Tibial nerve (tissue), 4 donors: ENCODE measurements around the gene ANKRD17. TPM values are rescaled to one million over a fixed set of nuclear protein-coding genes. Genes with fewer than 3 reads are reported as not detected.

Experiments
- DNase-seq, 2 donors: peaks; one replicate each; pipeline ENCODE4 v3.0.0-alpha.2; 2019; ENCODE audit warnings: low spot score in 2 of 2
- H3K27ac ChIP-seq, 4 donors: fragments of 200-600 bp; sonication (generic) in 3 of 4; one replicate each; pipeline ENCODE4 v1.5.1; 2017 to 2019; ENCODE audit warnings: mild to moderate bottlenecking in 1 of 4
- H3K27me3 ChIP-seq, 2 donors: fragments of 200-600 bp; sonication (generic) in 1 of 2; one replicate each; pipeline versions ENCODE4 v1.5.1 to v1.6.0; 2017 to 2019
- H3K36me3 ChIP-seq, 3 donors: fragments of 200-600 bp; sonication (generic); one replicate each; pipeline ENCODE4 v1.5.1; 2018 to 2019
- H3K4me1 ChIP-seq, 4 donors: fragments of 200-600 bp; sonication (generic) in 3 of 4; one replicate each; pipeline ENCODE4 v1.5.1; 2017 to 2019
- H3K4me3 ChIP-seq, 4 donors: fragments of 200-600 bp; sonication (generic) in 3 of 4; one replicate each; pipeline ENCODE4 v1.5.1; 2017 to 2019; ENCODE audit warnings: mild to moderate bottlenecking in 1 of 4, moderate library complexity in 1 of 4
- H3K9me3 ChIP-seq, 4 donors: fragments of 200-600 bp; sonication (generic) in 3 of 4; one replicate each; pipeline ENCODE4 v1.5.1; 2017 to 2019
- CTCF ChIP-seq, 5 experiments: fragments of 200-600 bp in 3 of 5; fragments of 450-650 bp in 2 of 5; sonication (generic) in 3 of 5; IDR thresholded peaks; one replicate each; pipeline ENCODE4 v1.5.1; 2016 to 2019; ENCODE audit warnings: antibody characterized with exemption in 5 of 5, mild to moderate bottlenecking in 3 of 5, moderate library complexity in 2 of 5
- EP300 ChIP-seq, 2 donors: sonication (generic); formaldehyde crosslinking; IDR thresholded peaks; one replicate each; pipeline ENCODE4 v1.6.1; 2017; ENCODE audit warnings: antibody characterized with exemption in 2 of 2, mild to moderate bottlenecking in 1 of 2
- POLR2A ChIP-seq, 2 donors: fragments of 450-650 bp; IDR thresholded peaks; one replicate each; pipeline ENCODE4 v1.6.1; 2017; ENCODE audit warnings: antibody characterized with exemption in 2 of 2, mild to moderate bottlenecking in 2 of 2, moderate library complexity in 2 of 2
- WGBS, 2 donors: methylation state at CpG; one replicate each; pipeline ENCODE4 v1.1.5; 2018; 5-methylcytosine and 5-hydroxymethylcytosine counted together
- total RNA-seq, 4 donors: library from RNA; depleted of rRNA; stranded (reverse); fragments of >200 nt; gene quantifications; one replicate each; pipeline ENCODE4 v1.1.0, GENCODE V29; 2016

Gene ANKRD17
- total RNA-seq, 4 donors from 2014 or later = 46.5 to 61.8 (median 55.0) TPM

- Histone ChIP-seq H3K27me3 (no peaks in the 10 kb centered on the region), H3K4me1 (peaks cover 0 to 17% (median 0%) of the 10 kb centered on the region in 4 donors), H3K36me3 (no peaks in the 10 kb centered on the region), H3K27ac (no peak overlapping the region), H3K9me3 (no peaks in the 10 kb centered on the region), H3K4me3 (no peak overlapping the region)
- WGBS, 2 donors = 87 to 92% methylated on average over 2 of the region's 2 CpGs
- no peak for TF ChIP-seq CTCF (IDR thresholded peaks at IDR 0.05)
- no peak for TF ChIP-seq EP300 (IDR thresholded peaks at IDR 0.05)
- no peak for TF ChIP-seq POLR2A (IDR thresholded peaks at IDR 0.05)
- DNase-seq = no peak
Measured at GRCh38 chr4:73213916-73214653, 44.5 kb downstream of the ANKRD17 start.

- H3K4me1 ChIP-seq = peaks cover 0 to 17% (median 0%) of the 10 kb centered on the region in 4 donors
- no peaks in the 10 kb centered on the region for H3K36me3 ChIP-seq
- H3K9me3 ChIP-seq = no peaks in the 10 kb centered on the region
- no peak overlapping the region for H3K27ac ChIP-seq
- DNase-seq = no peak
- no peak overlapping the region for H3K4me3 ChIP-seq
- WGBS, 2 donors = 95 to 97% methylated on average over 1 of the region's 1 CpG
- no peaks in the 10 kb centered on the region for H3K27me3 ChIP-seq
- no peak for TF ChIP-seq CTCF (IDR thresholded peaks at IDR 0.05)
- TF ChIP-seq POLR2A (IDR thresholded peaks at IDR 0.05) = no peak
- no peak for TF ChIP-seq EP300 (IDR thresholded peaks at IDR 0.05)
Measured at GRCh38 chr4:73212982-73213730, 45.4 kb downstream of the ANKRD17 start.

DNA sequence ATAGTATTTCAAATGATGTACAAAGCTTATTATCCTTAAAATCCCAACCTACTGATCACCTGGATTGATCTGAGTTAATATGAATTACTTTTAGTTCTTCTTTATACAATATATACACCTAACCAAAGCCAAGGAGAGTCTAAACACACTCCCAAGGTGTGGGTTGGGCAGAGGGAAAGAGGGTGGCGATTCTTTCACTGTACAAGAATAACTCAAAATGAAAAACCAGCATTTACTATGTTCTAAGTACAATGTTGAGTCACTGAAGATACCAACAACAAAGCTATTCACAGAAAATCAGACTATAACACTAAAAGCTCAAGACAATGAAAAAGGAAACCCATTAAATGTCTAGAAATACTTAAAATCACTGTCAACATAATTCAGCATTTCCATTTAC, 46.6 kb downstream of the ANKRD17 start:
- 74 to 83% methylated on average over 1 of the region's 1 CpG for WGBS, 2 donors
- no peak for DNase-seq
- no peak overlapping the region for H3K4me3 ChIP-seq
- no peaks in the 10 kb centered on the region for H3K9me3 ChIP-seq
- no peak for TF ChIP-seq CTCF (IDR thresholded peaks at IDR 0.05)
- H3K36me3 ChIP-seq = no peaks in the 10 kb centered on the region
- H3K4me1 ChIP-seq = peaks cover 0 to 17% (median 0%) of the 10 kb centered on the region in 4 donors
- H3K27ac ChIP-seq = no peak overlapping the region
- no peaks in the 10 kb centered on the region for H3K27me3 ChIP-seq

DNA sequence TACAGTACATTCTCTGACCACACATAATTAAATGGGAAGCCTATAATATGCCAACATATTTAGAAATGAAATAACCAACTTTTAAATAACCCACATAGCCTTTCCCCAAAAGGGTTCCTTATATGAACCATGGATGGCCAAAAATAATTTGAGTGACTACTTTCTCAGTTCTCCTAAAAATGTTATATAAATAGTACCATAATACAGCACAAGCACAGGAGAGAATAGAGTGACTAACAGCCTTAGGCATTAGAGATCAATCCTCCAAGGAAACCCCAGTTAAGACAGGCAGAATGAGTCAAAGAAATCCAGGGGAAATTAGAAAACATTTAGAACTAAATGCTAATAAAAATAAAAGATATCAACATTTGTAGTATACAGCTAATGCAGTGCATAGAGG, 50.2 kb downstream of the ANKRD17 start:
- Histone ChIP-seq H3K27me3 (no peaks in the 10 kb centered on the region), H3K4me1 (peaks cover 0 to 5% (median 0%) of the 10 kb centered on the region in 4 donors), H3K36me3 (peaks cover 0 to 17% (median 0%) of the 10 kb centered on the region in 3 donors), H3K9me3 (peaks cover 0 to 14% (median 0%) of the 10 kb centered on the region in 4 donors), H3K4me3 (no peak overlapping the region), H3K27ac (no peak overlapping the region)
- no peak for TF ChIP-seq CTCF (IDR thresholded peaks at IDR 0.05)
- no peak for TF ChIP-seq EP300 (IDR thresholded peaks at IDR 0.05)
- TF ChIP-seq POLR2A (IDR thresholded peaks at IDR 0.05) = no peak
- no peak for DNase-seq

DNA sequence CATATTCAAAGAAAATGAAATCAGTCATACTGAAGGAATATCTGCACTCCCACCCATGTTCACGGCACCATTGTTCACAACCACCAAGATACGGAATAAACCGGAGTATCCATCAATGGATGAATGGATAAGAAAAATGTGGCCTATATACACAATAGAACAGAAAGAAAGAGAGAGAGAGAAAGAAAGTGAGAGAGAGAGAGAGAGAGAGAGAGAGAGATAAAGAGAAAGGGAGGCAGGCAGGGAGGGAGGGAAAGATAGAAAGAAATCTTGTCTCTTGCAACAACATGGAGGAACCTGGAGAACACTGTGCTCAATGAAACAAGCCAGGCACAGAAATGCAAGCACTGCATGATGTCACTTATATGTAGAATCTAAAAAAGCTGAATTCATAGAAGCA, 52.4 kb downstream of the ANKRD17 start:
- no peaks in the 10 kb centered on the region for H3K27me3 ChIP-seq
- H3K4me3 ChIP-seq = no peak overlapping the region
- no peaks in the 10 kb centered on the region for H3K4me1 ChIP-seq
- TF ChIP-seq EP300 (IDR thresholded peaks at IDR 0.05) (no peak), POLR2A (IDR thresholded peaks at IDR 0.05) (no peak), CTCF (IDR thresholded peaks at IDR 0.05) (no peak)
- peaks cover 0 to 27% (median 0%) of the 10 kb centered on the region in 4 donors for H3K9me3 ChIP-seq
- H3K27ac ChIP-seq = no peak overlapping the region
- WGBS, 2 donors = 87 to 97% methylated on average over 3 of the region's 3 CpGs
- H3K36me3 ChIP-seq = peaks cover 0 to 19% (median 0%) of the 10 kb centered on the region in 3 donors
- DNase-seq = no peak
